GM21576 (cell line): ENCODE data around the gene SPATA2L.
"Not testable (repeated sequence)": the region's sequence is repeated elsewhere in the genome, so short reads cannot be mapped to it uniquely, and the experiment has no call there.

Experiments
- ATAC-seq: cut with Tn5 transposase; IDR thresholded peaks from one replicate; pipeline ENCODE4 v1.9.1; 2021; ENCODE audit warnings: mild to moderate bottlenecking, moderate library complexity; ENCODE audit not compliant: unreplicated experiment

Gene SPATA2L

DNA sequence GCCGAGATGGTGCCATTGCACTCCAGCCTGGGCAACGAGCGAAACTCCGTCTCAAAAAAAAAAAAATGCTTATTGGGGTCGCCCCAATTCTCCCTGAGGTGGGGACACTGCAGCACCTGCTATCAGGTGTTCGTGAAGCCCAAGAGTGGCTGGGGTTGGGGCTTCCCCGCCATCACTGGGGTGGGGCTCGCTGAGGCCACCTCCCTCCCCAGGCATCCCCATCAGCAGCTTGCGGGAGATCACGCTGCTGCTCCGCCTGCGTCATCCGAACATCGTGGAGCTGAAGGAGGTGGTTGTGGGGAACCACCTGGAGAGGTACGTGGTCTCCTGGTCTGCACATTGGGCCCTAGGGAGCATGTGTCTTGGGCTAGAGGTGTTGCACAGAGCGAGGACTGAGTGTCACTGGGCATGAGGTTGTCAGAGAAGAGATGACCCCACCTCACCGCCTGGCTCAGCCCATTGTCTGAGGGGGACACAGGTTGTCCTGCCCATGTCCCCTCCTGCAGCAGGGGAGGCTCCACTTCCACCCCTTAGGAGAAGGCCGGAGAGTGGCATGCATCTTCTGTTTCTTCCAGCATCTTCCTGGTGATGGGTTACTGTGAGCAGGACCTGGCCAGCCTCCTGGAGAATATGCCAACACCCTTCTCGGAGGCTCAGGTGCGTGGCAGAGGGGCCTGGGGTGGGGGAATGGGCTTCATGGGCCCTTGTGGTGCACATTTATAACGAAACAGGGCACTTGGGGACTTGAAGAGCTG, 10.1 kb downstream of the SPATA2L start:
- no peak for ATAC-seq

DNA sequence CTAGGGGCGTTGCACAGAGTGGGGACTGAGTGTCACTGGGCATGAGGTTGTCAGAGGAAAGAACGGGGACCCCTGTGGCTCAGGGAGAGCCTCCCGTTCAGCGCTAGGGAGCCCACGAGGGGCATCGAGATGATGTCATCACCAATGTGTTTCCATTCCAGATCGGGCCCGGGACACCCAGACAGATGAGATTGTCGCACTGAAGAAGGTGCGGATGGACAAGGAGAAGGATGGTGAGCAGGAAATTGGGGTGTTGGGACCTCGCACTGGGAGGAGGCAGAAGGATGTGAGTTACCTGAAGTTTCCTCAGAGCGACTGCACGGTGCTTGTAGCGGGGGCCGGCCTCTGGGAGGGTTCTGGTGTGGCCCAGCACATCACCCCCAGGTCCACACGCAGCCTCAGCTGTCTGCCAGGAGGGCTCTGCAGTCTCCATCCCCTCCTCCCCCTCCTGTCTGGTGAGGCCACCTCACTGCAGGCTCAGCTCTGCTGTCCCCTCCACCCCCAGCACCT, 11.1 kb downstream of the SPATA2L start:
- ATAC-seq: no peak

DNA sequence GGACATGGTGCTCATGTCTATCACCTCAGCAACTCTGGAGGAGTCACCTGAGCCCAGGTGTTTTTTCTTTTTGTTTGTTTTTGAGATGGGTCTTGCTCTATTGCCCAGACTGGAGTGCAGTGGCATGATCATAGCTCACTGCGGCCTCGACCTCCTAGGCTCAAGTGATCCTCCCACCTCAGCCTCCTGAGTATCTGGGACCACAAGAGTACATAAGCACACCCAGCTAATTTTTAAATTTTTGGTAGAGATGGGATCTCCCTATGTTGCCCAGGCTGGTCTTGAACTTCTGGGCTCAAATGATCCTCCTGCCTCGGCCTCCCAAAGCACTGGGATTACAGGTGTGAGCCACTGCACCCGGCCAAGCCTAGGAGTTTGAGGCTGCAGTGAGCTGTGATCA, 11.9 kb downstream of the SPATA2L start:
- not testable (repeated sequence) for ATAC-seq

DNA sequence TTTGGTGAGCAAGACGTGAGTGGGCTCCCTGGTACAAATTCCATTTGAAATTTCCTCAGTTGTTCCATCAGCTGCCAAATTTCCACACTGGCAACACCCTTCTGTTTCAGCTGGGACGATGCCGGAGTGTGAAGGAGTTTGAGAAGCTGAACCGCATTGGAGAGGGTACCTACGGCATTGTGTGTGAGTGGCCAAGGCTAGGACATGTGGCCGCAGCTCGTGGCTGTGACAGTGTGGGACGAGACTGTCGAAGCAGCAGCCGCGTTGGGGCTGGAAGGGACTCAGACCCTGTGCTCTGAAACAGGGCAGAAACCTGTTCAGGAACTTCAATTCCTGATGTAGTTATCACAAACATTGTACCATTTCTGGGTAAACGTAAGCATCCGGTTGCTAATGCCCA, 12.4 kb downstream of the SPATA2L start:
- ATAC-seq: no peak

DNA sequence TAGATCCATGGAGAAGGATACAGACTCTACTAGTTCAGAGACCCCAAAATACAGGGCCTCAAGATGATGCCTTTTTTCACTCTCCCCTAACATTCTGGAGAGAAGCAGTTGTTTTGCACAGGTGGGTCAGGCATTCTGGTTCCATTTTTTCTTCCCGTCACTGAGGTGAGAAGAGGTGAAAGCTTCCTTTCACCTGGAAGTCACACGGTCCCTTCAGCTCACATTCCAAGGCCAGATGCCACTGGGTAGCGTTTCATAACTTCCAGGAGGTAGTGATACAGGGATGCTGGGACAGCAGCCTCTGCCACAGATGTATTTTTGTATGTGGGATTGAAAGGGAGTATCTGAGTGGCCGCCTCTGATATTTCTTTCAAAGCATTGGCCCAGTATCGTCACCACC, 13.1 kb downstream of the SPATA2L start:
- ATAC-seq: no peak

GRCh38 chr16:89687092-89687940, 14.2 kb downstream of the SPATA2L start:
- ATAC-seq: peak; percentile 37

GRCh38 chr16:89686520-89687091, 14.9 kb downstream of the SPATA2L start, which contains the start of gene CDK10:
TSS of gene CDK10 (plus strand) at chr16:89686689. CDS start at chr16:89686711, 22 bp downstream.
- peak; percentile 73 for ATAC-seq

- no peak for ATAC-seq
Observed at GRCh38 chr16:89685916-89686315, 15.6 kb downstream of the SPATA2L start.

GRCh38 chr16:89678258-89678657, 23.2 kb downstream of the SPATA2L start:
- ATAC-seq: no peak

DNA sequence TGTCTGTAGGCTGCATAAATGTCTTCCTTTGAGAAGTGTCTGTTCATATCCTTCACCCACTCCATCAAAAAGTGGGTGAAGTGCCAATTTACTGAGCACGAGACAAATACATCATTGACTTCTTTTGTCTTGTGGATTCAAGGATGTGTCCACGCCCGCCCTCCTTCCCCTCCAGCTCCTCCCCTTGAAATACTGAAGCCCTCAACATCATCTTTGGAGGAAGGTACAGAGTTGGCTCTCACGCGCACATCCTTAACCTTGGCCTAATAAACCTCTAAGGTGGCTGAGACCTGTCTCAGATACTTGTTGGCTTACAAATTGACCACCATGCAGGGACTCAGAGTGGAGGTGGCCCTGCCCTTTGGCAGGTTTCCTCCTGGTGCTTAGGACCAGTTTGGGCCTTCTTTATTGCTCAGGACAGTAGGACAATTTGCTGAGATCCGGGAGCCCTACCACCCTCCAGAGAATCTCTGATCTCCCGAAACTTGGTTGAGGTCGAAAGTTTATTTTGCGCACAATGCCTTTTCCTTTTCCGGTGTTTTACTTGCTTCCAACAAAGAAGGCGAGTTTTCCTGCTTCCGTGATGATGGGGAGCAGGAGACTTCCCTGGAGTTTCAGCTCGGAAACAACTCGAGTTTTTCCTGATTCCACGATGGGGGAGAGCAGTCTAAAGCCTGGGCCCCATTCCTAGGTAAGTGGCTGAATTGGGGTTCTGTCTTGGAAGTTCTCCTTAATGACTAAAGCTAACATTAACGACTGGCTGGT, 29.1 kb downstream of the SPATA2L start:
- no peak for ATAC-seq

DNA sequence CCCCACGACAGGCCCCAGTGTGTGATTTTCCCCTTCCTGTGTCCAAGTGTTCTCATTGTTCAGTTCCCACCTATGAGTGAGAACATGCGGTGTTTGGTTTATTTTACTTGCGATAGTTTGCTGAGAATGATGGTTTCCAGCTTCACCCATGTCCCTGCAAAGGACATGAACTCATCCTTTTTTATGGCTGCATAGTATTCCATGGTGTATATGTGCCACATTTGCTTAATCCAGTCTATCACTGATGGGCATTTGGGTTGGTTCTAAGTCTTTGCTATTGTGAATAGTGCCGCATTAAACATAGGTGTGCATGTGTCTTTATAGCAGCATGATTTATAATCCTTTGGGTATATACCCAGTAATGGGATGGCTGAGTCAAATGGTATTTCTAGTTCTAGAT, 29.9 kb downstream of the SPATA2L start:
- ATAC-seq: not testable (repeated sequence)

- ATAC-seq: no peak
Observed at GRCh38 chr16:89670496-89671431, 30.7 kb downstream of the SPATA2L start.

GRCh38 chr16:89669755-89670154, 31.8 kb downstream of the SPATA2L start:
- ATAC-seq: no peak

- no peak for ATAC-seq
Observed at GRCh38 chr16:89668790-89669158, 32.7 kb downstream of the SPATA2L start.

- no peak for ATAC-seq
Observed at GRCh38 chr16:89667633-89668032, 33.9 kb downstream of the SPATA2L start.

DNA sequence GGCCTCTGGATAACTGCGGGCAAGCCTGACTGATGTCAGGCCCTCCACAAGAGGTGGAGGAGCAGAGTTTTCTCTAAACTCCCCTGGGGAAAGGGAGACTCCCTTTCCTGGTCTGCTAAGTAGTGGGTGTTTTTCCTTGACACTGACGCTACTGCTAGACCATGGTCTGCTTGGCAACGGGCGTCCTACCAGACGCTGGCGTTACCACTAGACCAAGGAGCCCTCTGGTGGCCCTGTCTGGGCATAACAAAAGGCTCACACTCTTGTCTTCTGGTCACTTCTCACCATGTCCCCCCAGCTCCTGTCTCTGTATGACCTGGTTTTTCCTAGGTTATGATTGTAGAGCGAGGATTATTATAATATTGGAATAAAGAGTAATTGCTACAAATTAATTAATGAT, 34.5 kb downstream of the SPATA2L start:
- ATAC-seq: not testable (repeated sequence)

DNA sequence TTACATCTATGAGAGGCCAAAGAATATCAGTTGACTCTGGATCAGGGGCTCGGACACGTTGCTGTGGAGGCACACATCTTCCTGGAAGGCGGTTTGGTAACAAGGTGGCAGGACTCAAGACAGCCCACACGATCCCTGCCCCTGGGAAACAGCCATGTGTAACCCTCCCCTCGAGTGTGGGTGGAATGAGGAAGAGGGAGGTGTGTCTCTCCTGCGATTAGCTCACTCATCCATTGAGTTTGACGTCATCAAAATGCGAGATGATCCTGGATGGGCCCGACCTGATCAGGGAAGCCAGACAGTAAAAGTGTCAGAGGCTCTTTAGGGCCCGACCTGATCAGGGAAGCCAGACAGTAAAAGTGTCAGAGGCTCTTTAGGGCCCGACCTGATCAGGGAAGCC, 37.3 kb downstream of the SPATA2L start:
- not testable (repeated sequence) for ATAC-seq

DNA sequence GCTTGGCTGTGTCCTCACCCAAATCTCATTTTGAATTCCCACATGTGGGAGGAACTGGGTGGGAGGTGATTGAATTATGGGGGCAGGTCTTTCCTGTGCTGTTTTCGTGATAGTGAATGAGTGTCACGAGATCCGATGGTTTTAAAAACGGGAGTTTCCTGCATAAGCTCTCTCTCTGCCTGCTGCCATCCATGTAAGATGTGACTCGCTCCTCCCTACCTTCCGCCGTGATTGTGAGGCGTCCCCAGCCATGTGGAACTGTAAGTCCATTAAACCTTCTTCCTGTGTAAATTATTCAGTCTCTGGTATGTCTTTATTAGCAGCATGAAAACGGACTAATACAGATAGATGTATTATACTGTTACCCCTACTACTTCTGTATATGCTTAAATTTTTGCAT, 40.3 kb downstream of the SPATA2L start:
- no peak for ATAC-seq

DNA sequence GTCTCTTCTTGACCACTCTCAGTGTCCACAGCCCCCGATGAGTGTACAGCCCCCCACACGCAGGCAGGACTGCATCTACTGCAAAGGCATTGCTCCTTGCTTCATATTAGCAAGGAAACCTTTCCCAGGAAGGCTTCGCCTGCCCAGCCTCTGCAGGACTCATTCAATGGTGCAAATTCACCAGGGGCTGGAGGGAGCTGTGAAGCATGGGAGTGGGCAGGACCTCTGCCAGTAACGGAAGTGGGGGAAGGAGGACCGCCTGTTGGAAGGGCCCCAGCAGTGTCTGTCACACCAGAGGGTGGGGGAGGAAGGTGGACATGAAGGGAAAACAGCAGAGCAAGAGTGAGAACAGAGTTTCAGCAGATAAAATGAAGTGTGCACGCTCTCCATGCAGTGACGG, 41.4 kb downstream of the SPATA2L start:
- no peak for ATAC-seq
